CD4-positive, alpha-beta T cell (primary cell): ENCODE measurements around the gene ITSN1. TPM values are rescaled to one million over a fixed set of nuclear protein-coding genes. Genes with fewer than 3 reads are reported as not detected.

Source experiments
- ATAC-seq: fragments of 200-7000 bp; cut with Tn5 transposase; one replicate; pipeline ENCODE4 v1.10.0; 2022; ENCODE audit warnings: mild to moderate bottlenecking; ENCODE audit not compliant: poor library complexity
- CTCF ChIA-PET: fragments of 350-600 bp; sonication (Branson Sonifier 250); formaldehyde crosslinking; loops from one replicate; lab custom pipeline; 2021; ENCODE audit warnings: antibody characterized with exemption, inconsistent platforms; lab: Charles Lee
- POLR2A ChIA-PET: fragments of 350-600 bp; sonication (Branson Sonifier 250); formaldehyde crosslinking; loops from one replicate; lab custom pipeline; 2021; ENCODE audit warnings: antibody characterized with exemption, inconsistent platforms; lab: Charles Lee
- DNase-seq, 14 experiments: peaks; one replicate each; pipeline ENCODE4 v3.0.0-alpha.2; 2013 to 2020; ENCODE audit warnings: mixed read lengths in 2 of 14
- H3K27ac ChIP-seq, 2 donors: one replicate each; pipeline versions ENCODE4 v1.5.1 to v1.7.0; 2013; ENCODE audit warnings: low read length in 2 of 2, low read depth in 1 of 2, mild to moderate bottlenecking in 1 of 2
- H3K27me3 ChIP-seq, 2 experiments: 1 replicate in 1 of 2; 2 replicates in 1 of 2; pipeline versions ENCODE4 v1.6.1 to v1.7.0; 2013; ENCODE audit warnings: low read length in 2 of 2, control low read depth in 1 of 2, mild to moderate bottlenecking in 1 of 2, moderate library complexity in 1 of 2; ENCODE audit not compliant: insufficient read depth in 2 of 2, control insufficient read depth in 1 of 2
- H3K36me3 ChIP-seq: one replicate; pipeline ENCODE4 v1.6.1; 2013; ENCODE audit warnings: low read length, control low read depth; ENCODE audit not compliant: insufficient read depth
- H3K4me1 ChIP-seq: one replicate; pipeline ENCODE4 v1.6.1; 2013; ENCODE audit warnings: low read length, control low read depth; ENCODE audit not compliant: insufficient read depth
- H3K4me3 ChIP-seq: one replicate; pipeline ENCODE4 v1.5.1; 2013; ENCODE audit warnings: mild to moderate bottlenecking, low read length, moderate library complexity
- H3K9me3 ChIP-seq, 2 experiments: 1 replicate in 1 of 2; 2 replicates in 1 of 2; pipeline versions ENCODE4 v1.6.1 to v1.7.0; 2013; ENCODE audit warnings: low read length in 2 of 2, mild to moderate bottlenecking in 2 of 2, control low read depth in 1 of 2, moderate library complexity in 1 of 2; ENCODE audit not compliant: control insufficient read depth in 1 of 2, insufficient read depth in 1 of 2
- H3K27ac Mint-ChIP-seq: one replicate; pipeline ENCODE4 v1.8.0; 2020; ENCODE audit warnings: mixed read lengths
- H3K27me3 Mint-ChIP-seq: one replicate; pipeline ENCODE4 v1.8.0; 2021; ENCODE audit warnings: mixed read lengths
- H3K36me3 Mint-ChIP-seq: one replicate; pipeline ENCODE4 v1.8.0; 2021; ENCODE audit warnings: low read depth, mixed read lengths
- H3K4me1 Mint-ChIP-seq: one replicate; pipeline ENCODE4 v1.8.0; 2021; ENCODE audit warnings: low read depth, mixed read lengths
- H3K4me3 Mint-ChIP-seq: one replicate; pipeline ENCODE4 v1.8.0; 2020; ENCODE audit warnings: mild to moderate bottlenecking, mixed read lengths
- H3K9me3 Mint-ChIP-seq: one replicate; pipeline ENCODE4 v1.8.0; 2020; ENCODE audit warnings: mixed read lengths
- CTCF ChIP-seq: fragments of 200-600 bp; IDR thresholded peaks from one replicate; pipeline ENCODE4 v1.8.0; 2022; ENCODE audit warnings: antibody characterized with exemption, mild to moderate bottlenecking
- intact Hi-C, 2 experiments: fragments of 100-400 bp; cut with DNase I in 1 of 2; cut with micrococcal nuclease in 1 of 2; formaldehyde crosslinking; loops; one replicate each; pipeline versions ENCODE4 v1.15.1 to v1.9.0; 2023 to 2025; cut with DNase I, micrococcal nuclease
- total RNA-seq, 174 experiments: library from RNA in 2 of 174; stranded (reverse) in 2 of 174; gene quantifications; one replicate each; pipeline ENCODE4 v1.2.3 and lab custom pipeline; 2021 to 2026

ITSN1 gene
- total RNA-seq, 2 experiments from 2014 or later = 2.1 to 3.0 TPM

- no peaks in the 10 kb centered on the region for H3K27me3 ChIP-seq
- Mint-ChIP-seq H3K36me3 (peaks cover 17% of the 10 kb centered on the region), H3K4me3 (no peak overlapping the region), H3K9me3 (no peaks in the 10 kb centered on the region), H3K27ac (no peak overlapping the region), H3K27me3 (no peaks in the 10 kb centered on the region), H3K4me1 (no peaks in the 10 kb centered on the region)
- DNase-seq (no peak), ATAC-seq (no peak)
- H3K4me3 ChIP-seq = no peak overlapping the region
- ChIA-PET POLR2A (no interaction called here), CTCF (no interaction called here)
- no peaks in the 10 kb centered on the region for H3K4me1 ChIP-seq
- no peak overlapping the region for H3K27ac ChIP-seq
- intact Hi-C loops = no loop called here
- H3K36me3 ChIP-seq = no peaks in the 10 kb centered on the region
- no peaks in the 10 kb centered on the region for H3K9me3 ChIP-seq
- no peak for TF ChIP-seq CTCF
These were observed 126.8 kb downstream of the ITSN1 start for GRCh38 chr21:33769057-33769456.

DNA sequence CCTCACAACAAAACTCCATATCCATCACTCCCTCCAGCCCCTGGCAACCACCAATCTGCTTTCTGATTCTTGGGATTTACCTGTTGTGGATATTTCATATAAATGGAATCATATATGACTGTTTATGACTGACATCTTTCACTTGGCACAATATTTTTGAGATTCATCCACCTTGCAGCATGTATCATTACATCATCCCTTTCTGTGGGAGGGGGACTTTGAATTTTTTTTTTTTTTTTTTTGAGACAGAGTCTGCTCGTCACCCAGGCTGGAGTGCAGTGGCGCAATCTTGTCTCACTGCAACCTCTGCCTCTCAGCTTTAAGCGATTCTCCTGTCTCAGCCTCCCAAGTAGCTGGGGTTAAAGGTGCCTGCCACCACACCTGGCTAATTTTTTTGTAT lies 128.2 kb downstream of the ITSN1 start:
- H3K27me3 ChIP-seq = no peaks in the 10 kb centered on the region
- DNase-seq (no peak), ATAC-seq (no peak)
- H3K9me3 ChIP-seq = no peaks in the 10 kb centered on the region
- H3K9me3 Mint-ChIP-seq = no peaks in the 10 kb centered on the region
- CTCF ChIA-PET = no interaction called here
- H3K36me3 Mint-ChIP-seq = peaks cover 26% of the 10 kb centered on the region
- H3K27ac Mint-ChIP-seq = no peak overlapping the region
- POLR2A ChIA-PET = no interaction called here
- intact Hi-C loops = no loop called here
- H3K4me3 Mint-ChIP-seq = no peak overlapping the region
- no peak overlapping the region for H3K27ac ChIP-seq
- no peaks in the 10 kb centered on the region for H3K27me3 Mint-ChIP-seq
- H3K4me3 ChIP-seq = no peak overlapping the region
- H3K36me3 ChIP-seq = no peaks in the 10 kb centered on the region
- TF ChIP-seq CTCF = no peak
- H3K4me1 Mint-ChIP-seq = no peaks in the 10 kb centered on the region
- H3K4me1 ChIP-seq = no peaks in the 10 kb centered on the region

DNA sequence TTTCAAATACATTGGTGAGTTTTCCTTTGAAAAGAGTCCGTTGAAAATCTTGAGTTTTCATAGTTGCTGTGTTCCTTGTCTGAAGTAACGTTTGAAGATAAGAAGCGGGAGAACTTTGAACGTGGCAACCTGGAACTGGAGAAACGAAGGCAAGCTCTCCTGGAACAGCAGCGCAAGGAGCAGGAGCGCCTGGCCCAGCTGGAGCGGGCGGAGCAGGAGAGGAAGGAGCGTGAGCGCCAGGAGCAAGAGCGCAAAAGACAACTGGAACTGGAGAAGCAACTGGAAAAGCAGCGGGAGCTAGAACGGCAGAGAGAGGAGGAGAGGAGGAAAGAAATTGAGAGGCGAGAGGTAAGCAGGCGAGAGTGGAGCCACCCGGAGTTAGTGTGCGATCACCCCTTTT lies 129.7 kb downstream of the ITSN1 start:
- Histone ChIP-seq H3K4me1 (no peaks in the 10 kb centered on the region), H3K9me3 (no peaks in the 10 kb centered on the region), H3K27ac (no peak overlapping the region), H3K27me3 (no peaks in the 10 kb centered on the region), H3K36me3 (no peaks in the 10 kb centered on the region), H3K4me3 (no peak overlapping the region)
- ChIA-PET POLR2A (no interaction called here), CTCF (no interaction called here)
- Mint-ChIP-seq H3K9me3 (no peaks in the 10 kb centered on the region), H3K27me3 (no peaks in the 10 kb centered on the region), H3K36me3 (peaks cover 30% of the 10 kb centered on the region), H3K4me1 (no peaks in the 10 kb centered on the region), H3K4me3 (no peak overlapping the region), H3K27ac (no peak overlapping the region)
- no peak for DNase-seq
- intact Hi-C loops = no loop called here
- ATAC-seq = no peak
- TF ChIP-seq CTCF = no peak
